ENCODE results near the gene LRRN3. TPM values are rescaled to one million over a fixed set of nuclear protein-coding genes. Genes with fewer than 3 reads are reported as not detected.

Gene LRRN3
- polyA plus RNA-seq, 1 of the 3 experiments (the other 2 are of a cell fraction): 2.1 TPM

- TF ChIP-seq YY1 (IDR thresholded peaks at IDR 0.05; ENCODE audit: low read depth) (no peak), ZBTB33 (IDR thresholded peaks at IDR 0.05; ENCODE audit: borderline replicate concordance, low read depth) (no peak), TEAD4 (IDR thresholded peaks at IDR 0.05; ENCODE audit: borderline replicate concordance, insufficient read depth) (no peak), USF2 (IDR thresholded peaks at IDR 0.05; ENCODE audit: borderline replicate concordance, low read depth, low read length) (no peak), TAF1 (IDR thresholded peaks at IDR 0.05; ENCODE audit: borderline replicate concordance, low read depth, low read length) (no peak), GATA2 (CRISPR knock-in tag; IDR thresholded peaks at IDR 0.05) (no peak), USF1 (IDR thresholded peaks at IDR 0.05; ENCODE audit: borderline replicate concordance, low read depth) (no peak), IRF3 (IDR thresholded peaks at IDR 0.05; ENCODE audit: low read depth, low read length) (no peak), POLR2AphosphoS5 (IDR thresholded peaks at IDR 0.05; ENCODE audit: low read depth, low read length) (no peak), NRF1 (IDR thresholded peaks at IDR 0.05; ENCODE audit: low read depth, low read length) (no peak), SMC3 (IDR thresholded peaks at IDR 0.05; ENCODE audit: low read depth, low read length) (no peak), RXRA (IDR thresholded peaks at IDR 0.05; ENCODE audit: borderline replicate concordance, low read depth) (no peak), CHD2 (IDR thresholded peaks at IDR 0.05; ENCODE audit: low read length, partially characterized antibody) (no peak), MEF2A (IDR thresholded peaks at IDR 0.05; ENCODE audit: borderline replicate concordance, low read depth) (no peak)
- TF ChIP-seq, protein P1, sequence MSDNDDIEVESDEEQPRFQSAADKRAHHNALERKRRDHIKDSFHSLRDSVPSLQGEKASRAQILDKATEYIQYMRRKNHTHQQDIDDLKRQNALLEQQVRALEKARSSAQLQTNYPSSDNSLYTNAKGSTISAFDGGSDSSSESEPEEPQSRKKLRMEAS (IDR thresholded peaks at IDR 0.05; ENCODE audit: low read depth): no peak
- TF ChIP-seq, protein P2, sequence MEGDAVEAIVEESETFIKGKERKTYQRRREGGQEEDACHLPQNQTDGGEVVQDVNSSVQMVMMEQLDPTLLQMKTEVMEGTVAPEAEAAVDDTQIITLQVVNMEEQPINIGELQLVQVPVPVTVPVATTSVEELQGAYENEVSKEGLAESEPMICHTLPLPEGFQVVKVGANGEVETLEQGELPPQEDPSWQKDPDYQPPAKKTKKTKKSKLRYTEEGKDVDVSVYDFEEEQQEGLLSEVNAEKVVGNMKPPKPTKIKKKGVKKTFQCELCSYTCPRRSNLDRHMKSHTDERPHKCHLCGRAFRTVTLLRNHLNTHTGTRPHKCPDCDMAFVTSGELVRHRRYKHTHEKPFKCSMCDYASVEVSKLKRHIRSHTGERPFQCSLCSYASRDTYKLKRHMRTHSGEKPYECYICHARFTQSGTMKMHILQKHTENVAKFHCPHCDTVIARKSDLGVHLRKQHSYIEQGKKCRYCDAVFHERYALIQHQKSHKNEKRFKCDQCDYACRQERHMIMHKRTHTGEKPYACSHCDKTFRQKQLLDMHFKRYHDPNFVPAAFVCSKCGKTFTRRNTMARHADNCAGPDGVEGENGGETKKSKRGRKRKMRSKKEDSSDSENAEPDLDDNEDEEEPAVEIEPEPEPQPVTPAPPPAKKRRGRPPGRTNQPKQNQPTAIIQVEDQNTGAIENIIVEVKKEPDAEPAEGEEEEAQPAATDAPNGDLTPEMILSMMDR (IDR thresholded peaks at IDR 0.05): no peak
- H3K9ac ChIP-seq: no peak overlapping the region
- no peaks in the 10 kb centered on the region for H3K27me3 ChIP-seq (ENCODE audit: insufficient read depth)
- peaks cover 7% of the 10 kb centered on the region; the same call in 1 of the 2 replicates for H3K9me3 ChIP-seq
- H2AFZ ChIP-seq (ENCODE audit: low read depth): no peak overlapping the region
- no peak for DNase-seq
- POLR2A ChIA-PET: no interaction called here
- H3K9me2 ChIP-seq: no peaks in the 10 kb centered on the region
- H4K20me1 ChIP-seq (ENCODE audit: insufficient read depth): no peaks in the 10 kb centered on the region
- peaks cover 0 to 6% of the 10 kb centered on the region in 2 experiments; a peak in 1 of 4 replicates for H3K4me1 ChIP-seq (ENCODE audit: control insufficient read depth in 1 of 2, insufficient read depth in 2 of 2, low read depth in 1 of 2, low read length in 1 of 2)
- H3K79me2 ChIP-seq (ENCODE audit: insufficient read depth): no peaks in the 10 kb centered on the region
- 100% methylated on average over 1 of the region's 1 CpG for WGBS (ENCODE audit: low lambda C conversion rate)
- no peak overlapping the region for H3K4me2 ChIP-seq
- H3K4me3 ChIP-seq (ENCODE audit: low read depth in 2 of 2, low read length in 1 of 2): no peak overlapping the region
- H3K27ac ChIP-seq (ENCODE audit: low read depth in 2 of 2, low read length in 1 of 2): no peak overlapping the region
- H3F3A ChIP-seq (replicated peaks; ENCODE audit: insufficient read depth): peaks cover 6% of the 10 kb centered on the region
- no peaks in the 10 kb centered on the region for H3K36me3 ChIP-seq (replicated peaks in 1 of 2; ENCODE audit: control insufficient read depth in 1 of 2, insufficient read depth in 2 of 2, low read length in 1 of 2)
- CTCF ChIA-PET: interaction anchor here (1.4 kb wide), 1 partner anchor 18 kb away, joined by 4 read pairs; no protein-coding TSS in a partner anchor
Observed at GRCh38 chr7:111080495-111081105, 10.3 kb upstream of the LRRN3 start.

Data from SK-N-SH (cell line).